GM08714 (cell line): Measurements from ENCODE around the gene SPG11.
"Not testable (repeated sequence)": the region's sequence is repeated elsewhere in the genome, so short reads cannot be mapped to it uniquely, and the experiment has no call there.

Experiments
- H3K4me3 ChIP-seq: fragments of 200-500 bp; sonication (Bioruptor generic); 2 replicates; pipeline ENCODE4 v1.5.1; 2014; ENCODE audit warnings: mild to moderate bottlenecking, low read length, inconsistent platforms
- ZNF274 ChIP-seq: IDR thresholded peaks from 2 replicates; pipeline ENCODE4 v1.6.1; 2012; ENCODE audit warnings: mild to moderate bottlenecking, low read depth, low read length

The SPG11 gene

GRCh38 chr15:44573386-44573785 is 90.1 kb downstream of the SPG11 start:
- H3K4me3 ChIP-seq, result no peak overlapping the region
- TF ChIP-seq ZNF274, result no peak

GRCh38 chr15:44570361-44570760 is 93.1 kb downstream of the SPG11 start:
- H3K4me3 ChIP-seq, result no peak overlapping the region

GRCh38 chr15:44569316-44569715 is 94.1 kb downstream of the SPG11 start:
- H3K4me3 ChIP-seq, result no peak overlapping the region
- TF ChIP-seq ZNF274, result no peak

More at GRCh38 chr15:44570361-44570760, 93.1 kb downstream of the SPG11 start:
- TF ChIP-seq ZNF274, result no peak

- TF ChIP-seq ZNF274, result no peak
- no peak overlapping the region for H3K4me3 ChIP-seq
Observed at GRCh38 chr15:44568338-44568737, 95.1 kb downstream of the SPG11 start.

GRCh38 chr15:44566155-44566540 is 97.3 kb downstream of the SPG11 start:
- TF ChIP-seq ZNF274, result no peak
- no peak overlapping the region for H3K4me3 ChIP-seq

GRCh38 chr15:44565387-44566154 is 97.9 kb downstream of the SPG11 start:
- TF ChIP-seq ZNF274, result no peak

GRCh38 chr15:44560926-44561325 is 102.5 kb downstream of the SPG11 start:
- H3K4me3 ChIP-seq, result not testable (repeated sequence)

More at GRCh38 chr15:44565387-44566154, 97.9 kb downstream of the SPG11 start:
- H3K4me3 ChIP-seq, result no peak overlapping the region

- TF ChIP-seq ZNF274, result no peak
- no peak overlapping the region for H3K4me3 ChIP-seq
Observed at GRCh38 chr15:44554934-44555723, 108.3 kb downstream of the SPG11 start.

- no peak for TF ChIP-seq ZNF274
- no peak overlapping the region for H3K4me3 ChIP-seq
Observed at GRCh38 chr15:44550734-44551133, 112.7 kb downstream of the SPG11 start.

- H3K4me3 ChIP-seq, result no peak overlapping the region
- no peak for TF ChIP-seq ZNF274
Observed at GRCh38 chr15:44550256-44550655, 113.2 kb downstream of the SPG11 start.

- H3K4me3 ChIP-seq, result not testable (repeated sequence)
Observed at GRCh38 chr15:44549152-44549551, 114.3 kb downstream of the SPG11 start.

GRCh38 chr15:44545913-44546802 is 117.3 kb downstream of the SPG11 start:
- H3K4me3 ChIP-seq, result peak overlapping the region; percentile 26
- TF ChIP-seq ZNF274, result no peak

- not testable (repeated sequence) for H3K4me3 ChIP-seq
Observed at GRCh38 chr15:44544745-44545144, 118.7 kb downstream of the SPG11 start.

GRCh38 chr15:44542596-44542995 is 120.9 kb downstream of the SPG11 start:
- no peak for TF ChIP-seq ZNF274
- no peak overlapping the region for H3K4me3 ChIP-seq
